ENCODE data around the gene ZNF296. TPM values are rescaled to one million over a fixed set of nuclear protein-coding genes. Genes with fewer than 3 reads are reported as not detected.
A peak's percentile ranks its signal among the peaks of the same experiment; 100 is the strongest.

ZNF296 gene
- polyA plus RNA-seq (2011; rRNA removed), result 0.09 TPM in 1 of 2 replicates, not detected in the other
- 0.14 TPM in 1 of 2 replicates, not detected in the other for polyA minus RNA-seq (2011; rRNA and poly(A)+ RNA removed)

- Histone ChIP-seq H3K27me3 (ENCODE audit: control insufficient read depth, insufficient read depth, low read length) (no peaks in the 10 kb centered on the region), H3K4me3 (ENCODE audit: low read depth, low read length) (peak within 1 kb of the TSS; percentile 50), H3K36me3 (ENCODE audit: control insufficient read depth, insufficient read depth, low read length) (peaks cover 4% of the 10 kb centered on the region; the same call in 1 of the 2 replicates)
- TF ChIP-seq, protein P1, sequence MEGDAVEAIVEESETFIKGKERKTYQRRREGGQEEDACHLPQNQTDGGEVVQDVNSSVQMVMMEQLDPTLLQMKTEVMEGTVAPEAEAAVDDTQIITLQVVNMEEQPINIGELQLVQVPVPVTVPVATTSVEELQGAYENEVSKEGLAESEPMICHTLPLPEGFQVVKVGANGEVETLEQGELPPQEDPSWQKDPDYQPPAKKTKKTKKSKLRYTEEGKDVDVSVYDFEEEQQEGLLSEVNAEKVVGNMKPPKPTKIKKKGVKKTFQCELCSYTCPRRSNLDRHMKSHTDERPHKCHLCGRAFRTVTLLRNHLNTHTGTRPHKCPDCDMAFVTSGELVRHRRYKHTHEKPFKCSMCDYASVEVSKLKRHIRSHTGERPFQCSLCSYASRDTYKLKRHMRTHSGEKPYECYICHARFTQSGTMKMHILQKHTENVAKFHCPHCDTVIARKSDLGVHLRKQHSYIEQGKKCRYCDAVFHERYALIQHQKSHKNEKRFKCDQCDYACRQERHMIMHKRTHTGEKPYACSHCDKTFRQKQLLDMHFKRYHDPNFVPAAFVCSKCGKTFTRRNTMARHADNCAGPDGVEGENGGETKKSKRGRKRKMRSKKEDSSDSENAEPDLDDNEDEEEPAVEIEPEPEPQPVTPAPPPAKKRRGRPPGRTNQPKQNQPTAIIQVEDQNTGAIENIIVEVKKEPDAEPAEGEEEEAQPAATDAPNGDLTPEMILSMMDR (IDR thresholded peaks at IDR 0.05; ENCODE audit: insufficient read depth, low read depth, low read length), result no peak
- CTCF ChIA-PET, result interaction anchor here (1.8 kb wide), 1 partner anchor 17 kb away, joined by 4 read pairs; no protein-coding TSS in a partner anchor
- POLR2A ChIA-PET, result no interaction called here
- no peak for DNase-seq (ENCODE audit: low read depth)
Measured at GRCh38 chr19:45076029-45076850, at the start of gene ZNF296. ZNF296 (minus strand) TSS chr19:45076478; CDS start chr19:45076373, 105 bp downstream.

DNA sequence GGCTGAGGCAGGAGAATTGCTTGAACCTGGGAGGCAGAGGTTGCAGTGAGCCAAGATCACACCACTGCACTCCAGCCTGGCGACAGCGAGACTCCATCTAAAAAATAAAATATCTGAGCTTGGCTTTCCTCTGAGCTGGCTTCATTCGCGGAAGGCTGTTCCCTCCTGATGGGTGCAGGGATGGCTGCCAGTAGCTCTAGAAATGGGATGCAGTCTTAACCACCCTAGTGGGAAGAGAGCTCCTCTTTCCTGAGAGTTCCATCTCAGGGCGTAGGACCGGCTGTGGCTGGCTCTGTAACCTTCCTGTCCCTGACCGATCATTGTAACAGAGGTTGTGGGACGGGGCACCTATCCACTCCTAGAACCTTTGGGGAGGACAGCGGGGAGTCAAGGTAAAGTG lies 49.1 kb upstream of the ZNF296 start:
- DNase-seq (ENCODE audit: low read depth), result no peak
- TF ChIP-seq, protein P1 (IDR thresholded peaks at IDR 0.05; ENCODE audit: insufficient read depth, low read depth, low read length), result no peak
- POLR2A ChIA-PET, result no interaction called here
- Histone ChIP-seq H3K36me3 (ENCODE audit: control insufficient read depth, insufficient read depth, low read length) (peaks cover 1% of the 10 kb centered on the region), H3K27me3 (ENCODE audit: control insufficient read depth, insufficient read depth, low read length) (no peaks in the 10 kb centered on the region), H3K4me3 (ENCODE audit: low read depth, low read length) (no peak overlapping the region)
- CTCF ChIA-PET, result interaction anchor here (1.0 to 2.6 kb wide), 13 partner anchors 10 to 214 kb away, joined by 3 to 18 read pairs (median 4); partner anchors contain the start of genes BLOC1S3 and TRAPPC6A

GRCh38 chr19:45124021-45124420 lies 47.7 kb upstream of the ZNF296 start:
- POLR2A ChIA-PET, result no interaction called here

DNA sequence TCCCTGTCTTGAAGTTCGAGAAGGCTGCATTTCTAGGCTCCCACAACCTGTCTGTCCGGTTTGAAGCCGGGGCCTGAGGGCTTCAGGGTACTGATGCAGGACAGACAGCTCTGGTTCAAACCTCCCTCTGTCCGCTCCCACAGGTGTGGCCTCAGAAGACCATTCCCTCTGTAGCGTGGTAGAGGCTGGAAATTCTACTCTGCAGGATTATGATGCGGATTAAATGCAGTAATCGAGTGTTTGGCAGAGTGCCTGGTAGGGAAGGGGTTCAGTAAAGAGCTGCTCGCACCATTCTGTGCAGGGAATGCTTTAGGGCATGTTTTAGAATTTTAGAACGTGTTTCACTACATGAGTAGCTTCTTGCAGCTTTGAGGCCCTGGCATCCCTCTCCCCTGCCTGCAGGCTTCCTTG lies 47.2 kb upstream of the ZNF296 start:
- ChIA-PET CTCF (no interaction called here), POLR2A (no interaction called here)
- Histone ChIP-seq H3K27me3 (ENCODE audit: control insufficient read depth, insufficient read depth, low read length) (no peaks in the 10 kb centered on the region), H3K36me3 (ENCODE audit: control insufficient read depth, insufficient read depth, low read length) (no peaks in the 10 kb centered on the region; the same call in none of the 2 replicates), H3K4me3 (ENCODE audit: low read depth, low read length) (no peak overlapping the region)
- TF ChIP-seq, protein P1 (IDR thresholded peaks at IDR 0.05; ENCODE audit: insufficient read depth, low read depth, low read length), result no peak
- no peak for DNase-seq (ENCODE audit: low read depth)

More at GRCh38 chr19:45124021-45124420, 47.7 kb upstream of the ZNF296 start:
- Histone ChIP-seq H3K4me3 (ENCODE audit: low read depth, low read length) (no peak overlapping the region), H3K27me3 (ENCODE audit: control insufficient read depth, insufficient read depth, low read length) (no peaks in the 10 kb centered on the region), H3K36me3 (ENCODE audit: control insufficient read depth, insufficient read depth, low read length) (no peaks in the 10 kb centered on the region; the same call in none of the 2 replicates)
- CTCF ChIA-PET, result interaction anchor here (1.5 to 1.9 kb wide), 3 partner anchors 11 to 54 kb away, joined by 4 to 18 read pairs (median 5); partner anchors contain the start of genes BLOC1S3 and TRAPPC6A
- DNase-seq (ENCODE audit: low read depth), result no peak
- TF ChIP-seq, protein P1 (IDR thresholded peaks at IDR 0.05; ENCODE audit: insufficient read depth, low read depth, low read length), result no peak

DNA sequence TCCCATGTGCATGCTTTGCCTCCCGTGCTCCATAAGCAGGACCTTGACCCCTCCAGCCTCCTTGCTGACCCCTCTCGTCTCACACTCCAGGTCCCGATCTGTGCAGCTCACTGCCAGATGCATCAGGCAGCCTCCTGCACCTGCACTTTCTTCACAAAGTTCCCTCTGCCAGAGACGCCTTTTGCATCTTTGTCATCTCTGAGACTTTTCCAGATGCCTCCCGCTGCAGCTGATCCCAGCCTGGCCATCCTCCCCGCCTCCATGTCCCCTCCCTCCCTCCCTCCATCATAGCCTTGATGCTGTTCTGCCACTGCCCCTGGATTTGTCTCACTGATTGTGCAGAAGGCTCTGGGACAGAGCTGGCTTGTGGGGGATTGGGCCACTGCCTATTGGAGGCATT lies 46.6 kb upstream of the ZNF296 start:
- H3K27me3 ChIP-seq (ENCODE audit: control insufficient read depth, insufficient read depth, low read length), result no peaks in the 10 kb centered on the region
- H3K36me3 ChIP-seq (ENCODE audit: control insufficient read depth, insufficient read depth, low read length), result no peaks in the 10 kb centered on the region; the same call in none of the 2 replicates
- no peak overlapping the region for H3K4me3 ChIP-seq (ENCODE audit: low read depth, low read length)
- ChIA-PET POLR2A (no interaction called here), CTCF (no interaction called here)
- TF ChIP-seq, protein P1 (IDR thresholded peaks at IDR 0.05; ENCODE audit: insufficient read depth, low read depth, low read length), result no peak
- no peak for DNase-seq (ENCODE audit: low read depth)

All from BJ (cell line).